ENCODE measurements around the gene SUSD1. TPM values are rescaled to one million over a fixed set of nuclear protein-coding genes. Genes with fewer than 3 reads are reported as not detected.
"Not testable (repeated sequence)": the region's sequence is repeated elsewhere in the genome, so short reads cannot be mapped to it uniquely, and the experiment has no call there.

The SUSD1 gene
- total RNA-seq, 2 donors from 2014 or later = 22.9 to 27.4 TPM

GRCh38 chr9:112137066-112137465, 38.0 kb downstream of the SUSD1 start:
- intact Hi-C loops (cut with DNase I, micrococcal nuclease) = no loop called here
- DNase-seq = no peak
- ATAC-seq = peak; percentile 68

- intact Hi-C loops (cut with DNase I, micrococcal nuclease) = no loop called here
- ATAC-seq (peak; percentile 66), DNase-seq (peak in 1 of 2 donors; percentile 72)
Measured at GRCh38 chr9:112135706-112136105, 39.4 kb downstream of the SUSD1 start.

GRCh38 chr9:112133806-112134205, 41.3 kb downstream of the SUSD1 start:
- ATAC-seq; DNase-seq; intact Hi-C loops (cut with DNase I, micrococcal nuclease): not testable (repeated sequence)

GRCh38 chr9:112132356-112132755, 42.7 kb downstream of the SUSD1 start:
- no peak for DNase-seq
- intact Hi-C loops (cut with DNase I, micrococcal nuclease) = no loop called here
- ATAC-seq = no peak

GRCh38 chr9:112130997-112131396, 44.1 kb downstream of the SUSD1 start:
- ATAC-seq = peak; percentile 74
- DNase-seq = no peak
- intact Hi-C loops (cut with DNase I, micrococcal nuclease) = no loop called here

- intact Hi-C loops (cut with DNase I, micrococcal nuclease) = no loop called here
- DNase-seq (no peak), ATAC-seq (no peak)
Measured at GRCh38 chr9:112130347-112130746, 44.8 kb downstream of the SUSD1 start.

GRCh38 chr9:112129246-112129645, 45.9 kb downstream of the SUSD1 start:
- intact Hi-C loops (cut with DNase I, micrococcal nuclease) = no loop called here
- ATAC-seq = no peak
- DNase-seq = no peak

GRCh38 chr9:112128399-112128798, 46.7 kb downstream of the SUSD1 start:
- DNase-seq; intact Hi-C loops (cut with DNase I, micrococcal nuclease): not testable (repeated sequence)
- peak; percentile 61 for ATAC-seq

GRCh38 chr9:112127281-112127680, 47.8 kb downstream of the SUSD1 start:
- ATAC-seq (peak; percentile 66), DNase-seq (no peak)
- intact Hi-C loops (cut with DNase I, micrococcal nuclease) = no loop called here

GRCh38 chr9:112125951-112126388, 49.1 kb downstream of the SUSD1 start:
- ATAC-seq (peak; percentile 41), DNase-seq (no peak)
- intact Hi-C loops (cut with DNase I, micrococcal nuclease) = no loop called here

- intact Hi-C loops (cut with DNase I, micrococcal nuclease) = no loop called here
- DNase-seq (no peak), ATAC-seq (no peak)
Measured at GRCh38 chr9:112124156-112124555, 50.9 kb downstream of the SUSD1 start.

GRCh38 chr9:112121633-112122032, 53.5 kb downstream of the SUSD1 start:
- DNase-seq (no peak), ATAC-seq (no peak)
- intact Hi-C loops (cut with DNase I, micrococcal nuclease) = no loop called here

- DNase-seq = no peak
- intact Hi-C loops (cut with DNase I, micrococcal nuclease) = no loop called here
- ATAC-seq = no peak
Measured at GRCh38 chr9:112120439-112120925, 54.6 kb downstream of the SUSD1 start.

GRCh38 chr9:112120030-112120341, 55.1 kb downstream of the SUSD1 start:
- intact Hi-C loops (cut with DNase I, micrococcal nuclease) = no loop called here
- ATAC-seq (no peak), DNase-seq (no peak)

- peak; percentile 41 to 68 for DNase-seq
- intact Hi-C loops (cut with DNase I, micrococcal nuclease) = no loop called here
- peak; percentile 94 for ATAC-seq
Measured at GRCh38 chr9:112119225-112120029, 55.7 kb downstream of the SUSD1 start.

- DNase-seq (no peak), ATAC-seq (no peak)
- intact Hi-C loops (cut with DNase I, micrococcal nuclease) = no loop called here
Measured at GRCh38 chr9:112118009-112118408, 57.1 kb downstream of the SUSD1 start.

GRCh38 chr9:112115970-112116753, 58.9 kb downstream of the SUSD1 start:
- intact Hi-C loops (cut with DNase I, micrococcal nuclease) = no loop called here
- DNase-seq = no peak
- no peak for ATAC-seq

GRCh38 chr9:112115109-112115508, 60.0 kb downstream of the SUSD1 start:
- ATAC-seq = no peak
- intact Hi-C loops (cut with DNase I, micrococcal nuclease) = no loop called here
- DNase-seq = no peak

- DNase-seq (peak; percentile 33 to 48), ATAC-seq (peak; percentile 94)
- intact Hi-C loops (cut with DNase I, micrococcal nuclease) = no loop called here
Measured at GRCh38 chr9:112112941-112113681, 62.0 kb downstream of the SUSD1 start.
